ENCODE results near the gene JMJD1C. TPM values are rescaled to one million over a fixed set of nuclear protein-coding genes. Genes with fewer than 3 reads are reported as not detected.

The JMJD1C gene
- total RNA-seq, 1 experiment from 2014 or later = 91.9 TPM

GRCh38 chr10:63454631-63455030, 11.1 kb downstream of the JMJD1C start:
- intact Hi-C loops (cut with micrococcal nuclease) = no loop called here
- ChIA-PET POLR2A (interaction anchor here (0.8 to 4.3 kb wide), 9 partner anchors 10 to 238 kb away, joined by 3 to 23 read pairs (median 3); no protein-coding TSS in a partner anchor), CTCF (interaction anchor here (0.6 to 1.6 kb wide), 6 partner anchors 17 to 665 kb away, joined by 3 to 5 read pairs (median 4); no protein-coding TSS in a partner anchor)
- DNase-seq (ENCODE audit: unreplicated experiment) = no peak
- peaks cover 15% of the 10 kb centered on the region for H3K4me1 Mint-ChIP-seq (ENCODE audit: insufficient read depth, unreplicated experiment)
- peaks cover 11% of the 10 kb centered on the region for H3K36me3 Mint-ChIP-seq (ENCODE audit: insufficient read depth, unreplicated experiment)
- BruUV-seq (replicated peaks) = no TSS peak
- no peak overlapping the region for H3K27ac Mint-ChIP-seq (ENCODE audit: low read depth, unreplicated experiment)
- no peak for TF ChIP-seq CTCF (IDR thresholded peaks at IDR 0.05; ENCODE audit: unreplicated experiment)
- H3K9me3 Mint-ChIP-seq (ENCODE audit: unreplicated experiment) = no peaks in the 10 kb centered on the region
- H3K4me3 Mint-ChIP-seq (ENCODE audit: unreplicated experiment) = no peak overlapping the region
- H3K27me3 Mint-ChIP-seq (ENCODE audit: insufficient read depth, unreplicated experiment) = no peaks in the 10 kb centered on the region

DNA sequence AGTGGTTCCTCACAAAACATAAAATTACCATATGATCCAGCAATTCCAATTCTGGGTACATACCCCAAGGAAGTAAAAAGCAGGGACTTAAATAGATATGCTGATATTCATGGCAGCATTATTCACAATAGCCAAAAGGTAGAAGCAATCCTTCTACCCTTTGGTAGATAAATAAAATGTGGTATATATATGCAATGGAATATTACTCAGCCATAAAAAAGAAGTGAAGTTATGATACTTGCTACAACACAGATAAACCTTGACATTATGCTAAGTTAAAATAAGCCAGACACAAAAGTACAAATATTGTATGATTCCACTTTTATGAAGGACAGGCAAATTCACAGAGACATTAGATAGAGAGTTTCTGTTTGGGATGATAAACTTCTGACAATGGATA, 13.3 kb downstream of the JMJD1C start:
- DNase-seq (ENCODE audit: unreplicated experiment) = no peak
- no TSS peak for BruUV-seq (replicated peaks)
- Mint-ChIP-seq H3K36me3 (ENCODE audit: insufficient read depth, unreplicated experiment) (peaks cover 11% of the 10 kb centered on the region), H3K27ac (ENCODE audit: low read depth, unreplicated experiment) (no peak overlapping the region), H3K4me3 (ENCODE audit: unreplicated experiment) (no peak overlapping the region), H3K27me3 (ENCODE audit: insufficient read depth, unreplicated experiment) (no peaks in the 10 kb centered on the region), H3K9me3 (ENCODE audit: unreplicated experiment) (no peaks in the 10 kb centered on the region), H3K4me1 (ENCODE audit: insufficient read depth, unreplicated experiment) (peaks cover 15% of the 10 kb centered on the region)
- POLR2A ChIA-PET = interaction anchor here (0.8 to 4.3 kb wide), 2 partner anchors 10 to 12 kb away, joined by 3 to 23 read pairs; no protein-coding TSS in a partner anchor
- TF ChIP-seq CTCF (IDR thresholded peaks at IDR 0.05; ENCODE audit: unreplicated experiment) = no peak
- CTCF ChIA-PET = no interaction called here
- intact Hi-C loops (cut with micrococcal nuclease) = no loop called here

GRCh38 chr10:63446716-63447440, 18.9 kb downstream of the JMJD1C start:
- H3K9me3 Mint-ChIP-seq (ENCODE audit: unreplicated experiment) = no peaks in the 10 kb centered on the region
- no peaks in the 10 kb centered on the region for H3K27me3 Mint-ChIP-seq (ENCODE audit: insufficient read depth, unreplicated experiment)
- TF ChIP-seq CTCF (IDR thresholded peaks at IDR 0.05; ENCODE audit: unreplicated experiment) = no peak
- H3K4me1 Mint-ChIP-seq (ENCODE audit: insufficient read depth, unreplicated experiment) = peaks cover under 1% of the 10 kb centered on the region
- intact Hi-C loops (cut with micrococcal nuclease) = no loop called here
- no TSS peak for BruUV-seq (replicated peaks)
- POLR2A ChIA-PET = interaction anchor here (0.6 kb wide), 1 partner anchor 220 kb away, joined by 3 read pairs; no protein-coding TSS in a partner anchor
- H3K36me3 Mint-ChIP-seq (ENCODE audit: insufficient read depth, unreplicated experiment) = no peaks in the 10 kb centered on the region
- DNase-seq (ENCODE audit: unreplicated experiment) = no peak
- no peak overlapping the region for H3K27ac Mint-ChIP-seq (ENCODE audit: low read depth, unreplicated experiment)
- CTCF ChIA-PET = no interaction called here
- H3K4me3 Mint-ChIP-seq (ENCODE audit: unreplicated experiment) = no peak overlapping the region

- Mint-ChIP-seq H3K9me3 (ENCODE audit: unreplicated experiment) (no peaks in the 10 kb centered on the region), H3K4me1 (ENCODE audit: insufficient read depth, unreplicated experiment) (peaks cover 7% of the 10 kb centered on the region), H3K36me3 (ENCODE audit: insufficient read depth, unreplicated experiment) (no peaks in the 10 kb centered on the region), H3K27ac (ENCODE audit: low read depth, unreplicated experiment) (no peak overlapping the region), H3K27me3 (ENCODE audit: insufficient read depth, unreplicated experiment) (no peaks in the 10 kb centered on the region), H3K4me3 (ENCODE audit: unreplicated experiment) (no peak overlapping the region)
- DNase-seq (ENCODE audit: unreplicated experiment) = no peak
- POLR2A ChIA-PET = interaction anchor here (1.1 kb wide), 1 partner anchor 173 kb away, joined by 3 read pairs; no protein-coding TSS in a partner anchor
- BruUV-seq (replicated peaks) = no TSS peak
- no peak for TF ChIP-seq CTCF (IDR thresholded peaks at IDR 0.05; ENCODE audit: unreplicated experiment)
- CTCF ChIA-PET = no interaction called here
- intact Hi-C loops (cut with micrococcal nuclease) = no loop called here
Observed at GRCh38 chr10:63441404-63441803, 24.4 kb downstream of the JMJD1C start.

Measured in MCF 10A (cell line).